HEK293 (cell line): ENCODE results near the gene POLD2.

Source experiments
- GLI2 ChIP-seq: fragments of 450-650 bp; formaldehyde crosslinking; IDR thresholded peaks from 2 replicates; pipeline ENCODE4; 2017; ENCODE audit warnings: missing biosample characterization, missing genetic modification characterization, low read depth, borderline replicate concordance
- KLF7 ChIP-seq: fragments of 450-650 bp; formaldehyde crosslinking; IDR thresholded peaks from 2 replicates; pipeline ENCODE4 v1.5.1; 2016; ENCODE audit warnings: missing biosample characterization, missing genetic modification characterization, borderline replicate concordance
- KLF8 ChIP-seq: fragments of 450-650 bp; formaldehyde crosslinking; IDR thresholded peaks from 2 replicates; pipeline ENCODE4 v1.5.1; 2016; ENCODE audit warnings: missing biosample characterization, missing genetic modification characterization
- KLF9 ChIP-seq: fragments of 450-650 bp; formaldehyde crosslinking; IDR thresholded peaks from 2 replicates; pipeline ENCODE4 v1.5.1; 2016; ENCODE audit warnings: missing biosample characterization, missing genetic modification characterization, low read depth
- TCF7L2 ChIP-seq: IDR thresholded peaks from 2 replicates; pipeline ENCODE4 v1.6.1; 2011; ENCODE audit warnings: low read depth, mild to moderate bottlenecking, inconsistent platforms, low read length, moderate library complexity, borderline replicate concordance
- ZBTB10 ChIP-seq: fragments of 450-650 bp; formaldehyde crosslinking; IDR thresholded peaks from 2 replicates; pipeline ENCODE4 v1.5.1; 2016; ENCODE audit warnings: missing biosample characterization, missing genetic modification characterization
- ZBTB11 ChIP-seq: fragments of 450-650 bp; formaldehyde crosslinking; conservative IDR thresholded peaks from 2 replicates; pipeline ENCODE4 v1.5.1; 2016; ENCODE audit warnings: low read depth, missing biosample characterization, missing genetic modification characterization
- ZBTB21 ChIP-seq: fragments of 450-650 bp; formaldehyde crosslinking; IDR thresholded peaks from 2 replicates; pipeline ENCODE4 v1.5.1; 2017; ENCODE audit warnings: missing biosample characterization, missing genetic modification characterization
- ZFP37 ChIP-seq: fragments of 450-650 bp; formaldehyde crosslinking; IDR thresholded peaks from 2 replicates; pipeline ENCODE4 v1.5.1; 2016; ENCODE audit warnings: missing biosample characterization, missing genetic modification characterization
- ZNF148 ChIP-seq: fragments of 450-650 bp; formaldehyde crosslinking; IDR thresholded peaks from 2 replicates; pipeline ENCODE4 v1.5.0; 2017; ENCODE audit warnings: missing biosample characterization, missing genetic modification characterization, borderline replicate concordance
- ZNF2 ChIP-seq: fragments of 450-650 bp; formaldehyde crosslinking; IDR thresholded peaks from 2 replicates; pipeline ENCODE4 v1.5.1; 2016; ENCODE audit warnings: missing biosample characterization, missing genetic modification characterization
- ZNF350 ChIP-seq: fragments of 450-650 bp; formaldehyde crosslinking; IDR thresholded peaks from 2 replicates; pipeline ENCODE4 v1.5.0; 2017; ENCODE audit warnings: missing biosample characterization, mild to moderate bottlenecking, missing genetic modification characterization
- ZNF501 ChIP-seq: fragments of 450-650 bp; formaldehyde crosslinking; IDR thresholded peaks from 2 replicates; pipeline ENCODE4 v1.5.1; 2016; ENCODE audit warnings: missing biosample characterization, missing genetic modification characterization
- ZNF558 ChIP-seq: fragments of 450-650 bp; formaldehyde crosslinking; IDR thresholded peaks from 2 replicates; pipeline ENCODE4 v1.5.1; 2016; ENCODE audit warnings: missing biosample characterization, missing genetic modification characterization
- ZNF600 ChIP-seq: fragments of 450-650 bp; formaldehyde crosslinking; IDR thresholded peaks from 2 replicates; pipeline ENCODE4 v1.5.1; 2016; ENCODE audit warnings: missing biosample characterization, missing genetic modification characterization
- ZNF654 ChIP-seq: fragments of 450-650 bp; formaldehyde crosslinking; IDR thresholded peaks from 2 replicates; pipeline ENCODE4 v1.5.1; 2016; ENCODE audit warnings: low read depth, missing biosample characterization, missing genetic modification characterization
- ZNF701 ChIP-seq: fragments of 450-650 bp; formaldehyde crosslinking; IDR thresholded peaks from 2 replicates; pipeline ENCODE4 v1.5.1; 2016; ENCODE audit warnings: missing biosample characterization, missing genetic modification characterization
- ZSCAN30 ChIP-seq: fragments of 450-650 bp; IDR thresholded peaks from 2 replicates; pipeline ENCODE4 v1.5.1; 2018; ENCODE audit warnings: missing biosample characterization, mild to moderate bottlenecking, missing genetic modification characterization, moderate library complexity

The POLD2 gene

GRCh38 chr7:44123190-44124003, at the start of gene POLD2 (continued):
- TF ChIP-seq ZNF148 (tag by site-specific recombination) (no peak), ZBTB21 (tag by site-specific recombination) (no peak), ZNF558 (tag by site-specific recombination) (no peak), ZNF501 (tag by site-specific recombination) (peak; percentile 79), ZNF654 (tag by site-specific recombination) (no peak), KLF7 (0 out of 2 replicates have a peak, but pooled peaks have one; percentile 6), ZBTB11 (tag by site-specific recombination) (no peak), ZNF350 (tag by site-specific recombination) (no peak), ZNF600 (tag by site-specific recombination) (no peak), KLF9 (tag by site-specific recombination) (peak; percentile 94), ZNF2 (tag by site-specific recombination) (0 out of 2 replicates have a peak, but pooled peaks have one; percentile 37), ZNF701 (tag by site-specific recombination) (no peak), GLI2 (no peak), KLF8 (tag by site-specific recombination) (peak; percentile 92), ZFP37 (tag by site-specific recombination) (peak; percentile 52; the same call in 1 of the 2 replicates), ZSCAN30 (tag by site-specific recombination) (peak; percentile 92), TCF7L2 (no peak), ZBTB10 (tag by site-specific recombination) (peak; percentile 66)
